Neural cell (in vitro differentiated cells): ENCODE results near the gene CDK3. TPM values are rescaled to one million over a fixed set of nuclear protein-coding genes. Genes with fewer than 3 reads are reported as not detected.

Experiments used
- H2AFZ ChIP-seq: fragments of 200-600, 300-800 bp; sonication (generic), shearing (Covaris generic); 2 replicates; pipeline ENCODE4 v1.6.0; 2014; ENCODE audit warnings: low read depth, mild to moderate bottlenecking, antibody characterized with exemption, low read length, moderate library complexity
- H3F3A ChIP-seq: fragments of 200-600 bp; shearing (Covaris generic); 2 replicates; pipeline ENCODE4 v1.6.1; 2016; ENCODE audit warnings: mild to moderate bottlenecking, moderate library complexity, mixed read lengths, antibody characterized with exemption, low read length; ENCODE audit not compliant: insufficient read depth, poor library complexity, severe bottlenecking
- H3K27ac ChIP-seq: fragments of 200-600, 300-800 bp; sonication (generic), shearing (Covaris generic); 2 replicates; pipeline ENCODE4 v1.5.1; 2014; ENCODE audit warnings: mild to moderate bottlenecking, low read length, moderate library complexity
- H3K27me3 ChIP-seq: fragments of 300-800, 200-600 bp; sonication (generic), shearing (Covaris generic); 2 replicates; pipeline ENCODE4 v1.6.0; 2014; ENCODE audit warnings: mild to moderate bottlenecking, low read depth, low read length, moderate library complexity; ENCODE audit not compliant: insufficient read depth
- H3K36me3 ChIP-seq: fragments of 300-800, 200-600 bp; sonication (generic), shearing (Covaris generic); 2 replicates; pipeline ENCODE4 v1.5.1; 2014; ENCODE audit warnings: mild to moderate bottlenecking, antibody characterized with exemption, low read length, moderate library complexity; ENCODE audit not compliant: insufficient read depth
- H3K4me2 ChIP-seq: fragments of 300-800, 200-600 bp; sonication (generic), shearing (Covaris generic); 2 replicates; pipeline ENCODE4 v1.6.0; 2014; ENCODE audit warnings: mild to moderate bottlenecking, low read length
- H3K4me3 ChIP-seq: fragments of 300-800, 200-600 bp; sonication (generic), shearing (Covaris generic); 2 replicates; pipeline ENCODE4 v1.5.1; 2014; ENCODE audit warnings: mild to moderate bottlenecking, low read length, moderate library complexity
- H3K79me2 ChIP-seq: fragments of 200-600 bp; shearing (Covaris generic); replicated peaks from 2 replicates; pipeline ENCODE4 v1.6.0; 2014; ENCODE audit warnings: mild to moderate bottlenecking, low read length, moderate library complexity; ENCODE audit not compliant: insufficient read depth
- H3K9ac ChIP-seq: fragments of 300-800, 200-600 bp; sonication (generic), shearing (Covaris generic); 2 replicates; pipeline ENCODE4 v1.6.1; 2016; ENCODE audit warnings: mild to moderate bottlenecking, low read length, mixed read lengths
- H3K9me2 ChIP-seq: fragments of 200-600 bp; shearing (Covaris generic); 2 replicates; pipeline ENCODE4 v1.6.1; 2016; ENCODE audit warnings: mild to moderate bottlenecking, low read length, mixed read lengths; ENCODE audit not compliant: insufficient read depth
- H3K9me3 ChIP-seq: fragments of 200-600, 300-800 bp; sonication (generic), shearing (Covaris generic); 2 replicates; pipeline ENCODE4 v1.6.1; 2016; ENCODE audit warnings: mild to moderate bottlenecking, mixed run types, low read length, moderate library complexity, mixed read lengths
- H4K20me1 ChIP-seq: fragments of 200-600 bp; shearing (Covaris generic); 2 replicates; pipeline ENCODE4 v1.6.1; 2016; ENCODE audit warnings: mild to moderate bottlenecking, mixed run types; ENCODE audit not compliant: insufficient read depth
- CTCF ChIP-seq: fragments of 450-650 bp; IDR thresholded peaks from 2 replicates; pipeline ENCODE4 v1.5.1; 2014; ENCODE audit warnings: antibody characterized with exemption, mild to moderate bottlenecking, moderate library complexity; ENCODE audit not compliant: poor library complexity, severe bottlenecking
- EP300 ChIP-seq: fragments of 450-650 bp; conservative IDR thresholded peaks from 2 replicates; pipeline ENCODE4 v1.6.1; 2014; ENCODE audit warnings: antibody characterized with exemption, mild to moderate bottlenecking, moderate library complexity; ENCODE audit not compliant: poor library complexity, severe bottlenecking
- EZH2 ChIP-seq: fragments of 200-600, 300-800 bp; shearing (Covaris generic), sonication (generic); IDR thresholded peaks from 2 replicates; pipeline ENCODE4 v1.6.1; 2014; ENCODE audit warnings: antibody characterized with exemption, low read length, borderline replicate concordance, mild to moderate bottlenecking; ENCODE audit not compliant: insufficient read depth, poor library complexity, severe bottlenecking
- MXI1 ChIP-seq: fragments of 450-650 bp; conservative IDR thresholded peaks from 2 replicates; pipeline ENCODE4 v1.6.1; 2014; ENCODE audit warnings: antibody characterized with exemption, mild to moderate bottlenecking; ENCODE audit not compliant: poor library complexity, severe bottlenecking
- POLR2AphosphoS5 ChIP-seq: IDR thresholded peaks from 2 replicates; pipeline ENCODE4 v1.6.1; 2012
- RAD21 ChIP-seq: fragments of 450-650 bp; conservative IDR thresholded peaks from 2 replicates; pipeline ENCODE4 v1.6.1; 2014; ENCODE audit warnings: antibody characterized with exemption, mild to moderate bottlenecking, moderate library complexity
- SMC3 ChIP-seq: fragments of 450-650 bp; conservative IDR thresholded peaks from 2 replicates; pipeline ENCODE4 v1.6.1; 2014; ENCODE audit warnings: antibody characterized with exemption, mild to moderate bottlenecking, moderate library complexity; ENCODE audit not compliant: poor library complexity
- TAF1 ChIP-seq: IDR thresholded peaks from 2 replicates; pipeline ENCODE4 v1.6.1; 2012; ENCODE audit warnings: low read depth
- polyA plus RNA-seq: library from polyadenylated mRNA; depleted of rRNA; stranded (reverse); fragments of >200 nt; gene quantifications from 2 replicates; pipeline ENCODE4 v1.2.3, GENCODE V29; 2014
- TF ChIP-seq, protein P1 (sequence below): IDR thresholded peaks from 2 replicates; pipeline ENCODE4 v1.6.1; 2012; ENCODE audit warnings: borderline replicate concordance

Gene CDK3
- polyA plus RNA-seq, 1 donor from 2014 or later: 29.2 TPM

DNA sequence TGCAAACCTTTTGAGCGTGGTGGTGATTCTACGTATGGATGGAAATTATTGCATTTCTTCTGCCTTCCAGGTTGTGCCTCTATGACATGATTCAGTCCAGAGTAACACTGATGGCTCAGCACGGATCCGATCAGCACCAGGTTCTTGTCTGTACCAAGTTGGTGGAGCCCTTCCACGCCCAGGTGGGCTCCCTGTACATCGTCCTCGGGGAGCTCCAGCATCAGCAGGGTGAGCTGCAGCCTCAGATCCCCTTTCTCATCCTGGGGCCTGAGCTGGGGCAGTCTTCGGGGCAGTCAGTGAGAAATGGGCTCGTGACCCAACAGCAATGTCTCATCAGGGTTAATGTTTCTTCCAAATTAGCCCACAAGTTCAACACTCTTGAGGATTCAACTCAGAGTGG is 9.3 kb upstream of the CDK3 start:
- TF ChIP-seq POLR2AphosphoS5: no peak
- no peak for TF ChIP-seq RAD21
- no peak for TF ChIP-seq MXI1
- TF ChIP-seq, protein P1, sequence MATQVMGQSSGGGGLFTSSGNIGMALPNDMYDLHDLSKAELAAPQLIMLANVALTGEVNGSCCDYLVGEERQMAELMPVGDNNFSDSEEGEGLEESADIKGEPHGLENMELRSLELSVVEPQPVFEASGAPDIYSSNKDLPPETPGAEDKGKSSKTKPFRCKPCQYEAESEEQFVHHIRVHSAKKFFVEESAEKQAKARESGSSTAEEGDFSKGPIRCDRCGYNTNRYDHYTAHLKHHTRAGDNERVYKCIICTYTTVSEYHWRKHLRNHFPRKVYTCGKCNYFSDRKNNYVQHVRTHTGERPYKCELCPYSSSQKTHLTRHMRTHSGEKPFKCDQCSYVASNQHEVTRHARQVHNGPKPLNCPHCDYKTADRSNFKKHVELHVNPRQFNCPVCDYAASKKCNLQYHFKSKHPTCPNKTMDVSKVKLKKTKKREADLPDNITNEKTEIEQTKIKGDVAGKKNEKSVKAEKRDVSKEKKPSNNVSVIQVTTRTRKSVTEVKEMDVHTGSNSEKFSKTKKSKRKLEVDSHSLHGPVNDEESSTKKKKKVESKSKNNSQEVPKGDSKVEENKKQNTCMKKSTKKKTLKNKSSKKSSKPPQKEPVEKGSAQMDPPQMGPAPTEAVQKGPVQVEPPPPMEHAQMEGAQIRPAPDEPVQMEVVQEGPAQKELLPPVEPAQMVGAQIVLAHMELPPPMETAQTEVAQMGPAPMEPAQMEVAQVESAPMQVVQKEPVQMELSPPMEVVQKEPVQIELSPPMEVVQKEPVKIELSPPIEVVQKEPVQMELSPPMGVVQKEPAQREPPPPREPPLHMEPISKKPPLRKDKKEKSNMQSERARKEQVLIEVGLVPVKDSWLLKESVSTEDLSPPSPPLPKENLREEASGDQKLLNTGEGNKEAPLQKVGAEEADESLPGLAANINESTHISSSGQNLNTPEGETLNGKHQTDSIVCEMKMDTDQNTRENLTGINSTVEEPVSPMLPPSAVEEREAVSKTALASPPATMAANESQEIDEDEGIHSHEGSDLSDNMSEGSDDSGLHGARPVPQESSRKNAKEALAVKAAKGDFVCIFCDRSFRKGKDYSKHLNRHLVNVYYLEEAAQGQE: no peak
- no peak for TF ChIP-seq EP300
- TF ChIP-seq SMC3: no peak
- TF ChIP-seq EZH2: no peak
- no peak for TF ChIP-seq CTCF
- TF ChIP-seq TAF1: no peak
- Histone ChIP-seq H3K9ac (no peak overlapping the region), H3F3A (no peaks in the 10 kb centered on the region), H3K79me2 (no peaks in the 10 kb centered on the region), H3K27me3 (no peaks in the 10 kb centered on the region), H3K9me3 (no peaks in the 10 kb centered on the region), H3K4me2 (no peak overlapping the region), H3K9me2 (no peaks in the 10 kb centered on the region), H3K36me3 (no peaks in the 10 kb centered on the region), H3K4me3 (no peak overlapping the region), H2AFZ (no peak overlapping the region), H3K27ac (no peak overlapping the region), H4K20me1 (no peaks in the 10 kb centered on the region)

DNA sequence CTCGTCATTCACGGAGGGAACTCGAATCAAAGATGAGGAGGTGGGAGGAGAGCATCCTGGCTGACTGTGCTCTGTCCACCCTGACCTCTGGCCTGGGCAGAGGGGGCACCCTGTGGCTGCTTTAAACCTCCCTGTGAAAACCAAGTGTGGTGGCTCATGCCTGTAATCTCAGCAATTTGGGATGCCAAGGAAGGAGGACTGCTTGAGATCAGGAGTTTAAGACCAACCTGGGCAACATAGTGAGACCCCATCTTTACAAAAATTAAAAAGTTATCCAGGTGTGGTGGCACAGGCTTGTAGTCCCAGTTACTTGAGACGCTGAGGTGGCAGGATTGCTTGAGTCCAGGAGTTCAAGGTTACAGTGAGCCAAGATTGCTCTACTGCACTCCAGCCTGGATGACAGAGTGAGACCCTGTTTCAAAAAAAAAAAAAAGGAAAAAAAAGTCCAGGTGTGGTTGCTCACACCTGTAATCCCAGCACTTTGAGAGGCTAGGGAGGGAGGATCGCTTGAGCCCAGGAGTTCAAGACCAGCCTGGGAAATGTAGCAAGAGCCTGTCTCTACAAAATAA is 5.8 kb upstream of the CDK3 start:
- Histone ChIP-seq H3K9me2 (no peaks in the 10 kb centered on the region), H3K27ac (no peak overlapping the region), H3K4me3 (no peak overlapping the region), H3K9me3 (no peaks in the 10 kb centered on the region), H4K20me1 (no peaks in the 10 kb centered on the region), H3K27me3 (no peaks in the 10 kb centered on the region), H3K9ac (no peak overlapping the region), H2AFZ (no peak overlapping the region), H3F3A (no peaks in the 10 kb centered on the region), H3K79me2 (no peaks in the 10 kb centered on the region), H3K36me3 (no peaks in the 10 kb centered on the region), H3K4me2 (no peak overlapping the region)
- no peak for TF ChIP-seq SMC3
